Measurements from ENCODE around the gene TXNL4A.

- no peak for TF ChIP-seq CTCF (conservative IDR thresholded peaks at IDR 0.05 in 1 of 2, IDR thresholded peaks at IDR 0.05 in 1 of 2; ENCODE audit: low read depth in 1 of 2, low read length in 2 of 2)
- TF ChIP-seq EZH2 (IDR thresholded peaks at IDR 0.05; ENCODE audit: low read length, missing control alignments), result no peak
Observed at GRCh38 chr18:79951545-79952455, 36.6 kb downstream of the TXNL4A start, which contains the start of gene SLC66A2.

All from fibroblast of lung (primary cell).